ENCODE measurements around the gene COMP. TPM values are rescaled to one million over a fixed set of nuclear protein-coding genes. Genes with fewer than 3 reads are reported as not detected.
A peak's percentile ranks its signal among the peaks of the same experiment; 100 is the strongest.

Gene COMP
- total RNA-seq, 1 donor from 2014 or later: 5.0 TPM

GRCh38 chr19:18809149-18809868 is 18.2 kb upstream of the COMP start:
- TF ChIP-seq CTCF (IDR thresholded peaks at IDR 0.05): no peak
- H3K27me3 ChIP-seq: no peaks in the 10 kb centered on the region
- peak overlapping the region; percentile 53 to 61 for H3K27ac ChIP-seq
- peaks cover 3 to 15% of the 10 kb centered on the region in 2 donors for H3K4me1 ChIP-seq
- peak; percentile 38 to 91 for DNase-seq (ENCODE audit: low spot score in 2 of 2)
- intact Hi-C loops (cut with DNase I): no loop called here
- H3K36me3 ChIP-seq: no peaks in the 10 kb centered on the region
- H3K4me3 ChIP-seq: no peak overlapping the region
- no peaks in the 10 kb centered on the region for H3K9me3 ChIP-seq

- H3K9me3 ChIP-seq: no peaks in the 10 kb centered on the region
- peak overlapping the region; percentile 6 to 28 for H3K27ac ChIP-seq
- peaks cover 3 to 8% of the 10 kb centered on the region in 2 donors for H3K4me1 ChIP-seq
- H3K36me3 ChIP-seq: no peaks in the 10 kb centered on the region
- TF ChIP-seq CTCF (IDR thresholded peaks at IDR 0.05): no peak
- intact Hi-C loops (cut with DNase I): no loop called here
- H3K27me3 ChIP-seq: no peaks in the 10 kb centered on the region
- H3K4me3 ChIP-seq: no peak overlapping the region
- no peak for DNase-seq (ENCODE audit: low spot score in 2 of 2)
These were observed 16.8 kb upstream of the COMP start for GRCh38 chr19:18807861-18808331.

GRCh38 chr19:18804643-18805042 is 13.5 kb upstream of the COMP start:
- Histone ChIP-seq H3K27ac (no peak overlapping the region), H3K27me3 (no peaks in the 10 kb centered on the region), H3K4me1 (peaks cover 3 to 4% of the 10 kb centered on the region in 2 donors), H3K9me3 (no peaks in the 10 kb centered on the region), H3K36me3 (no peaks in the 10 kb centered on the region), H3K4me3 (no peak overlapping the region)
- intact Hi-C loops (cut with DNase I): no loop called here
- no peak for TF ChIP-seq CTCF (IDR thresholded peaks at IDR 0.05)
- no peak for DNase-seq (ENCODE audit: low spot score in 2 of 2)

GRCh38 chr19:18804139-18804601 is 13.1 kb upstream of the COMP start:
- intact Hi-C loops (cut with DNase I): no loop called here
- H3K36me3 ChIP-seq: no peaks in the 10 kb centered on the region
- TF ChIP-seq CTCF (IDR thresholded peaks at IDR 0.05): no peak

GRCh38 chr19:18803550-18804138 is 12.5 kb upstream of the COMP start:
- no peaks in the 10 kb centered on the region for H3K36me3 ChIP-seq
- no peak for TF ChIP-seq CTCF (IDR thresholded peaks at IDR 0.05)
- H3K4me3 ChIP-seq: no peak overlapping the region
- H3K27ac ChIP-seq: no peak overlapping the region
- no peaks in the 10 kb centered on the region for H3K27me3 ChIP-seq
- no peaks in the 10 kb centered on the region for H3K9me3 ChIP-seq
- no peak for DNase-seq (ENCODE audit: low spot score in 2 of 2)
- intact Hi-C loops (cut with DNase I): no loop called here
- no peaks in the 10 kb centered on the region for H3K4me1 ChIP-seq

More at GRCh38 chr19:18804139-18804601, 13.1 kb upstream of the COMP start:
- Histone ChIP-seq H3K4me3 (no peak overlapping the region), H3K27ac (no peak overlapping the region), H3K9me3 (no peaks in the 10 kb centered on the region), H3K4me1 (peaks cover 2 to 3% of the 10 kb centered on the region in 2 donors), H3K27me3 (no peaks in the 10 kb centered on the region)
- no peak for DNase-seq (ENCODE audit: low spot score in 2 of 2)
